Right lung (tissue), 5 donors: ENCODE results near the gene ARHGDIA. TPM values are rescaled to one million over a fixed set of nuclear protein-coding genes. Genes with fewer than 3 reads are reported as not detected.
A peak's percentile ranks its signal among the peaks of the same experiment; 100 is the strongest.

Experiments
- DNase-seq, 2 donors: peaks; one replicate each; pipeline ENCODE4 v3.0.0-alpha.2; 2013
- polyA plus RNA-seq, 5 donors: library from polyadenylated mRNA; unstranded; fragments of 120-200 nt; gene quantifications; one replicate each; pipeline versions ENCODE4 v1.2.1 to v1.2.3, GENCODE V29; 2013; ENCODE audit warnings: inconsistent platforms in 1 of 5, low replicate concordance in 1 of 5; ENCODE audit not compliant: insufficient read length in 5 of 5, insufficient read depth in 1 of 5

Gene ARHGDIA
- polyA plus RNA-seq, 5 donors: 109 to 300 (median 150) TPM

DNA sequence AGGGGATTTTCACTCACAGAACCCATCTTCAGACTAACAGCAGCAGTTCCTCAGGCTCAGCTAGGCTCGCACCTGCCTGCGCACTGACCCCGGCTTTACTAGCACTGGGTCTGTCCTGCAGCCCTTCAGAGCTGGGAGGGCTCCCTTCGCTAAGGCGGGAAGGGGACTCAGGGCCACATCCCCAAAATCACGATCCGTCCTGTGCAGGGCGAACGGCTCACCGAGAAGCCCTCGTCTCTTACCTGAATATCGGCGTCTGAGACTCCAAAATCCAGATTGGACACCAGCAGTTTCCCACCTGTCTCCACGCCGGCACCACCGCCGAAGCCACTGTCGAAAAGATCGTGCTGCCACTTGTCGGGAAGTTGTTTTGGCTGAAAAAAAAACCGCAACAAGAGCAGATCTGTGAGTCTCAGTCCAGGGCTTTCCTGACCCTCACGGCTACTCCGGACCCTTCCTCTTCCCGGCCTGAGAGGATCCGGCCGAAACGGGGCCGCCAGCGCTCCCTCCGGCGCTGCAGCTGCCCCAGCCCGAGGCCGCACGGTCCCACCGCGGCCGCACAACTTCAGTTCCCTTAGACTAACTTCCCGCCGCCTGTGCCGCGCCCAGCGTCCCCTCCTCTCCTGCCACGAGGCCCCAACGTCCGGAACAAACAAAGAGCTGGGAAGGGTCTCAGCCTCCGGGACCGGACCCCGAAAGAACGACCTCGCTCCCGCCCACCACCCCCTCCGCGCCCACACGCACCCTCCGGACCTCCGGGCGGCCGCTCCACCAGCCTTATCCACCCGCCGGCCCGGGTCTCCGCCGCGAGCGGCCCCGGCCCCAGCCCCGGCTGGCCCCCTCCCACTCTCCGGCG, 19.5 kb upstream of the ARHGDIA start:
- no peak for DNase-seq

DNA sequence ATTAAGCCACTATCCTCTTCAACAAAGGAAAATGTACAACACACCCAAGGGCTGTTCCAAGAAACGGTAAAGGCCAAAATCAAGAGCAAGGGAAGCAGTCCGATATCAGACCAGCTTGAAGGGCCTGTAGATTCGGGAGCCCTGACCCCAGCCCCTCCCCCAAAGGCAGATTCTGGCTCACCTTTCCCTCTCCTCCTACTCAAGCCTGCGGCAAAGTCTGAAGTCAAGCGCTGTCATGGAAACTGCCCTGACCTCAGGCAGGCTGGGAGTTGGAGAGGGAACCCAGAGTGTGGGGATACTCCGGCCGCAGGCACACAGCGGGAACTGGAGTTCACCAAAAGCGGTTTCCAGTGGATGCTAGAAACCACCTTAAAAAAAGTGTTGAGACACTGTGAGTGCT, 18.5 kb upstream of the ARHGDIA start:
- DNase-seq: no peak

DNA sequence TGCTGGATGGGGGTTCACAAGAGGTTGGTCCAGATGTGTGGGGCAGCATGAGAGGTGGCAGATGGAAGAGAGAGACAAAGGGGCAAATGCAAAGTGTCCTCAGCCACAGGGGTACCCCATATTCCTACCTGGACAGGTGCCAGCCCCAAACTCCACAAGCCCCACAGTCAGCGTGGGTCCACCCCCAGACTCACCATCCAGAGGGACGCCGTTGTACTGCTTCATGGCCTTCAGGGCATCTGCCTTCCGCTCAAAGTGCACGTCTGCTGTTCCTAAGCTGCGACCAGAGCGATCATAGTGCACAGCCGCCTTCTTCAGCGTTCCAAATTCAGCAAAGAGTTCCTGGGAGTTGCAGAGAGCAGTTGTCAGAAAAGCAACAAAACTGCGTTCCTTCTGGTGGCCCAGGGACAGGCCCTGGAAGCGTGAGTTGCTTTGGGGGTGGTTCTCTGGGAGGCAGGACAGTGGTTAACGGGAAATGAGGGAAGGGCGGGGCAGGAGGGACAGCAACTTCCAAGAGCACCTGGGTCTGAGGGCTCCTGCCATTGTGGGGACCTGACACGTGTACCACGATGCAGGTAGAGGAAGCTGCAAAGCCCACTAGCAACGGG, 18.0 kb upstream of the ARHGDIA start:
- DNase-seq: no peak

DNA sequence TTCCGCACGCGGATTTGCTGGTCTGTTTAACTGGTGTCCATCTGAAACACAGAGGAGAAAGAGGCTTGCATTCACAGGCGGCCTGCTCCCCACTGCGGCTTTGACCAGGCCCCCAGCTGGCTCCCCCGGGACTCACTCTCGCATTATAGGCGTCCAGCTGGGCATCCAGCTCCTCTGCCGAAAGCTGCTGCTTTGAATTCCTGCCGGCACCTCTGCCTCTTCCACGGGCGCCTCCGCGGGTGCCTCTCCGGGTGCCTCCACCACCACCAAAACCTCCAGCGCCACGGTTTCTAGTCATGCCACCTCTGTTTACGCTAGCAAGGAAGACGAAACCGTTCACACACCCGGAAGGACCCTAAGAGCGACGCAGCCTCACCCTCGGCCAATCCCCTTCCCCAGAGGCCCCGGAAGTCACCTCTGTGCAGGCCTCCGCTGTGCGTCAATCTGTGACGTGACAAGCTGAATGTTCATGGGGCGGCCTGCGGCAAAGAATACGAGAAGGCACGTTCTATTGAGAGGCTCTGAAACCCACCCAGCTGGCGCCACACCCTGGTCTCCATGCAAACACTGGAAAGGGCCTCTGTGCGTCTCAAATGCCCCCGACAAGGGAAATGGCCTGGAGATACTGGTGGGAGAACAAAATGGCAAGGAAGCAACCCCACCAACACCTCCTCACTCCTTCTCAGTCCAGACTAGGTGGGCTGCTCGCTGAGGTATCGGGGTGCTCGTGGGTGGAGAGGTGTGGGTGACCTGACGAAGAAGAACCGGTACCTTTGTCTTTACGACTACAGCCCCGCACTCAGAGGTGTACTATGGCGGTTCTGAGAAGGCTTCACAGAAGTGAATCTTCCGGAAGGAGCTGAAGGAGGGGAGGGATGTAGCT, 17.2 kb upstream of the ARHGDIA start:
- no peak for DNase-seq

DNA sequence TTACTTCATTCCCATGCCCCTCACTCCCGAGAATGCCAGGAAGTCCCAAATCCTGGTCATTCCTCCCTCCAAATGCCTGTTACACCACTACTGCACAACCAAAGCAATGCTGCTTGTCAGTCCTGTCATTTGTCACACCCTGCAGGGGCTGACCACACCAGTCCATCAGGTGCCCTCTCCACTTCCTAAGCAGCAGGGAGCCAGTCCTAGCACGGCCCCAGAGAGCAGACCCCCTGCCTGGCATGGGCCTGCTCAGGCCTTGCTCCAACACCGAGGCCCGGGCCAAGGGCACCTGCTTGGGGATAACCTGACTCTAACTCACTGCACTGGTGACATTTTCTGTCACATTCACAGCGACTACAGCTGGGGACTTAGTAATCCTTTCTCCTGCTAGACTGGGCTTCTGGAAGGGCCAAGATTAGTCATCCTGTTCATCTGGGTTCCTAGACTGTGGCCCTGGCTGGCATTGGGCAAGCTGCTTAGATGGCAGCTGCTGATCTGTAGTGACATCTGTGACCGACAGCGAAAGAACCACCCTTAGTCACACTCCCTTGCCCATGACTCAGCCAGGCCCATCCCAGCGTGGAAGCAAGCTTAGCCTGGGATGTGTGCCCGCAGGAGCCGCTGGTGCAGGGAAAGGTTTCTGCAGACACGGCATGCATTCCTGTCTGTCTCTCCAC, 14.9 kb upstream of the ARHGDIA start:
- no peak for DNase-seq

DNA sequence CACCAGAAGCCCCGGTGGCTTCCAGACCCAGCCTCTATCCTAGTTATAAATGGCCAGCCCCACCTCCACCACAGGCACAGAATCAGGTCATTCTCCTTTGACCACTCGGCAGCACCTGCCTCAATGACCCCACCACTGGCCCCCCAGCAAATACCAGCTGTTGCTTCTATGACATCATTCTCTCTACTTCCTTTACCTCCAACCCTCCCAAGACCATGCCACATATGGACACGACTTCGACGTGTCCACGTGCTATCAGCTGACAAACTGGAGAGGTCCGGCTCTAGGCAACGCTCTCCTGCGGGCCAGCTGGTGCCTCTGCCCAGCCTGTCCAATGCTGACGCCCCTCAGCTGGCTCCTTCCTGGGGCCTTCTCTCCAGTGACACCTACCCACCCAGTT, 14.3 kb upstream of the ARHGDIA start:
- DNase-seq: no peak

DNA sequence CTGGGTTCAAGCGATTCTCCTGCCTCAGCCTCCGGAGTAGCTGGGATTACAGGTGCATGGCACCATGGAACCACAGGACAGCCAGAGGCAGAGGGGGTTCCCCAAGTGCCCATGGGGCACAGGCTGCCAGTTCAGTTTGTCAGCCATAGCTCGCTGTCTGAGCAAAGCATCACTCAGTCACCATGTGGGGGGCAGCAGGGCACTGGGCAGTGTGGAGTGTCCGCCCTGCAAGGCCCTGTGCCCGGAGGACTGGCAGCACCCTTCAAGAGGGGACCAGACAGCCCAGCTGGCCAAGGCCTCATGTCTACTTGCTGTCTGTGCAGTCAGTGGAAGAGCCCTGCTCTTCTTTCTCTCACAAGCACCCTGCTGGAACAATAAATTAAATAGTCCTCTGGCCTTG, 13.8 kb upstream of the ARHGDIA start:
- no peak for DNase-seq

DNA sequence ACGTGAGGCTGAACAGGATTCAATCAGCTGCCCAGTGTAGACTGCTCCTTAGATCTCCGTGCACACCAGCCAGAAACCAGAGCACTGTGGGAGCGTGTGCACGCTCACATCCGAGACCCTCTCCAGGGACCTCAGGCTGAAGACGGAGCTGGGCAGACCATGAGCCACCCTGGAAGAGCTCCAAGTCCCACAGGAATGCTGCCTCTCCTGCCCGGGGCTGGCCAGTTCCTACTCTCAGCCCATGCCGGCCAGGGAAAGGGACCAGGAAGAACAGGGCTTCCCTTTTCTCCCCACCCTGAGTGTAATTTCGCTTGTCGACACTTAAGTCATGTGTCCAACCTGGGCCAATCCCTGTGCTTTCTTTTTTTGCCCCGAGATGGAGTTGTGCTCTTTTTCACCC, 13.4 kb upstream of the ARHGDIA start:
- no peak for DNase-seq

DNA sequence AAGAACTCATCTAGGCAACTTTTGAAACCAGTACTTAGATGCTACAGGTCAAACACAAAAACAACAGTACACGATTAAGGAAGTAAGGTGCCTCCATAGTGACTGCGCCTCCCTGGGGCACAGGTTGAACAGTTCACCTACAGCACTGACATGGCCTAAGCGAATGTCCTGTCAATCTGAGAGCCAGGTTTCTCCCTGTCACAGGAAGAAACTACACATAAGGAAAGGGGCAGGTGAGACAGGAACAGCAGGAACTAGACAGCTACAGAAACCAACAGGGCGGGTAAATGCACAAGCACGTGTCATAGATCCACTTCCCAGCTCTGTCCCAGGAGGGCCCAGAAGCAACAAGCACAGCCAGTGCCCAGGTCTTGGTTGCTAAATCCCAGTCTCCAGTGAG, 8.0 kb upstream of the ARHGDIA start:
- DNase-seq: no peak

DNA sequence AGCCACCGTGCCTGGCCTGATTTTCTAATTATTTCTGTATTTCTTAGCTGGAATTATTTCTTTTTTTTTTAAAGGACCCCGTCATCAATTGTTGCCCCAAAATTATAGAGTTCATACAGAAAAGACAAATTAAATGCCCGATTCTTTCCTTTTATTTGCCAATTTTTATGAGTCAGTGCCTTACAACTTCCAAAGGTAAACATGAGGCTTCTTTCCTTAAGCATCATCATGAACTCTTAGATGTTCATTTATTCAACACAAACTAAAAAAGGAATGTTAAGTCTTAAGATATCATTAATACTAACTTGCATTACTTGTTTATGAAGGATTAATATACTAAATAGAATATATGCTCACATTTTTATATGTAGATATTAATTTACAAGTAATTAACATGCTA, 7.2 kb upstream of the ARHGDIA start:
- no peak for DNase-seq

DNA sequence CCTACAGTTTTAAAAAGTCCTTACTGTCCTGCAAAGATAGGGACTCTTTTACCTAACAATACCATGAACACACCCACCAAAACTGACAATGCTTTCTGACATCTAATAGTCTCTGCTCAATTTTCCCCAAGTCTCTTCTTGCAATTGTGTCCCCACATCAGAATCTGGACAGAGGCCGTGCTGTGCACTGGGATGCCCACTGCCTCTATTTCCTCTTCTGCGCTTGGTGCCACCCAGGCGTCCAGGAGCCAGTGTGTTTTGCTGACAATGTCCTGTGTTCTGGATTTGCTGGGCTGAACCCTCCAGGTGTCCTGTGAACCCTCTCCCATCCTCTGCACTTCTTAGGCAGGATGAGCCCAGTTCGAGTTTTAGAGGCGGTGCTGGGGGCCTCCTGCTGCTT, 6.4 kb upstream of the ARHGDIA start:
- DNase-seq: no peak

DNA sequence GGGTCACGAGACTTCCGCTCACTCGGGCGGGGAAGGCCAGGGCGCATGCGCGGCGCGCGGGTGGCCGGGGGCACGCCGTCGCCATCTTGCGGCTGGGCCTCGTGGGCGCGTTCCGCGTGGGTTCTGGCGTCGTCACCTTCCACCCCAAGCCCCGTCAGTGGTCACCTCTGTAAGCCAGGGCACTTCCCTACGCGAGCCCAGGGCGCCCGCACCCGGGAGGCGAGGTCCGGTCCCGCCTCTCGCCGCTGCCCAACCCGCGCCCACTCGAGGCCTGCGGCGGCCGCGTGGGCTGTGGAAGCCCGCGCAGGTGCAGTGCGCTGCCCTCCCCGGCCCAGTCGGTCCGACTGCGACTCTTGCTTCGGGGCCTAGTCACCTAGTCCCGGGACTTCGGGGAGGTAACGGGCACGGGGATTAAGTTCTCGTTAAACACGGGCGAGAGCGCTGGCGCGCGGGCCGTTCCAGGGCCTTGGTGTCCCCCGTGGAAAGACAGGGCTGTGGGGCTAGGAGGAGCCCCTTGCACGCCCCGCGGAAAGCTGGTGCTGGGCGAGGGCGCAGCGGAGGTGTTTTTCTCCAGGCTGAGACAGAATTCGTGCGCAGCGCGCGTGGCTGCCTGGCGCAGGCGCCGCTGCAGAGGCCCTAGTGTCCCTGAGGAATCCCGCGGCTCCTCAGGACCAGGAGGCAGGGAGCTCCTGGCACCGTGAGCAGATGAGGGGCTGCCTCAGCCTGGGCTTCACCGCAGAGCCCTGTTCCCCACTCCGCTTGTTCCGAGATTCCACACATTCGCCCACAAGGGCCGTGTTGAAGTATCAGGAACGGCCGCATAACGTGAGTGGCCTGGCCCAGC, 472 bp upstream of the ARHGDIA start:
- peak; percentile 88 to 92 for DNase-seq

DNA sequence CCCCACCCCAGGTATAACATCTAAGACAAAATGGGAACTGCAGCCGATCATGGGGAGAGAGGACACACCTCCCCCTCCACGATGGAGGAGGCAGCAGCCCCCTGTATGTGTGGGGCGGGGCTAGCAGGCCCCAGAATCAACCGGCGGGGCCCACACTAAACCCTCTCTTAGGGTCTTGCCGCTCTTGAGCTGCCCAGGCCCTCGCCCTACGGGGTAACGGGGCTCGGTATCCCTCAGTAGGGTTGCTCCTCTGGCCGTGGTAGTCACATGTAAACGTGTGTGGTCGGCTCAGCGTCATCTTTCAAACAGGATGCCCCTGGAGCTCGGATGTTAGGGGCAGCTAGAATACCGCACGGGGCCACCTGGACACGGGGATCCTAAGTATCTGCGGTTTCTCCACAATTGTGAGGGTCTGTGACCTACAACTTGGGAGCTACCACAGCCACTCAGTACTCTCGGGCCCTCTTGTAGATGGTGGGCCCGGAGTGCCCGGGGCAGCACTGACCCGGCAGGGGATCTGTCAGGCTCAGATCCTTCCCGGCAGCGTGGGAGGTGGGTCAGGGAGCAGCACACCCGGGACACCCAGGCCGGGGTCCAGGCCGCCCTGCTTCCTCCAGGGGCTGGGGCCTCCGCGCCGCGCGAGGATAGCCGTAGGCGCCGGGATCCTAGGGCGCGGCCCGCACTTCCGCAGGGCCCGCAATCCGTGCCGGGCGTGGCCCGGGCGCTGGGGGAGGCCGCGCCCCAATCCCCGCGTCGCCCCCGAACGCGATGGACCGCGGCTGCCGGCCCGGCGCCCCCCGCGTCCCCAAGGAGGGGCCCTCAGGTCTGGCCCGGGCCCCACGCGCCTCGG, 781 bp downstream of the ARHGDIA start:
- DNase-seq: peak in 1 of 2 donors; percentile 18

DNA sequence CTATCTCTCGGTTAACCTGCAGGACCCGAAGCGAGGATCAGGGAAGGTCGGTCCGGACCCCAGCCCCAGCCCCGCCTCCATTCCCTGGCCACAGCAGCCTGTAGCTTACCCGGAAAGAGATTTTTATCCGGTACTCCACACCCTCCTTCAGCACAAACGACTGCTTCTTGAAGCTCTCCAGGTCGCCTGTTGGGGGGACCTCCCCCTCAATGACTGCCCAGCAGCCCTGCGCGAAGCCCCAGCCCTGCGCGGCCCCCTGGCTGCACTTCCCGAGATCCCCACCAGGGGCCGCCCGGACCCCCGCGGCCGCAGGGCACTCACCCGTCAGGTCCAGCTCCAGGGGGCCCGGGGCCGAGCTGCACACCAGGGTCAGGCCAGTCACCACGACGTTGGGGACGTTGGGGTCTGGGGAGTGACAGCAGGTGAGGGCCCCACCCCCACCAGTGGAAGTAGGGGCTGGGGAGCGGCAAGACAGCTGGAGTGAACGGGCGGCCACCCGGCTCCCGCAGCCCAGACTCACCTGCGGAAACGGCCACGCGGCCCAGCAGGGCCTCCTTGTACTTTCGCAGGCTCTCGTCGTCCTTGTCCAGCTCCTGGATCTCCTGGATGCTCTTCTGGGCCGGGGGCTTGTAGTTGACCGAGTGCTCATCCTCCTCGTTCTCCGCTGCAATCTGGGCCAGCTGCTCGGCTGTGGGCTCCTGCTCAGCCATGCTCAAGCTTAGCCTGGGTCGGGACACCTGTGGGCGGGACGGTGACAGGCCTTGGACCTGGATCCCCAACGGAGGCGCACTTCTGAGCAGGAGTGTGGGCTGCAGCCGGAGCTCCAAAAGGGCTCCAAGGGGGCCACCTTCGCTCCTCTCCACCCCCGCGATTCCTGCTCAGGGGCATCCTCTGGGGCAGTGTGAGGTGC, 1.7 kb downstream of the ARHGDIA start:
- DNase-seq: peak in 1 of 2 donors; percentile 38

DNA sequence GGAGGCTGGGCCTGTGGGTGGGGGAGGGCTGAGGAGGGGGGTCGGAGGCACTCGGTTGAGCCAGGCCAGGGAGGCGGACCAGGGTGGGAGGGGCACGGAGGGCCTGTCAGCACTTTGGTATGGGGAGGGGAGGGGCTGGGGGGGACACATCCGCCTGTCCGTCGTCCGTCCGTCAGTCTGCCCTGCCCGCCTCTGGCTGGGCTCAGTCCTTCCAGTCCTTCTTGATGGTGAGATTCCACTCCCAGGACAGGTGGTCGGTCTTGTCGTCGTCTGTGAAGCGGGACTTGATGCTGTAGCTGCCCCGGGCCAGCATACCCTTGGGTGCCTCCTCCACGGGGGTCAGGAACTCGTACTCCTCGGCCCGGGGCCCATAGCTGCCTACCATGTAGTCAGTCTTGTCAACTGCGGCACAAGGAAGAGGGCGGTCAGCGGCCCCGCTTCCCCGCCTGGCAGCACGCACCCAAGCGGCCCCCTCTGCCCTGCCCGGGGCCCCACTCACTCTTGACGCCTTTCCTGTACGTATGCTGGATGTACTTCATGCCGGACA, 2.4 kb downstream of the ARHGDIA start:
- DNase-seq: no peak

DNA sequence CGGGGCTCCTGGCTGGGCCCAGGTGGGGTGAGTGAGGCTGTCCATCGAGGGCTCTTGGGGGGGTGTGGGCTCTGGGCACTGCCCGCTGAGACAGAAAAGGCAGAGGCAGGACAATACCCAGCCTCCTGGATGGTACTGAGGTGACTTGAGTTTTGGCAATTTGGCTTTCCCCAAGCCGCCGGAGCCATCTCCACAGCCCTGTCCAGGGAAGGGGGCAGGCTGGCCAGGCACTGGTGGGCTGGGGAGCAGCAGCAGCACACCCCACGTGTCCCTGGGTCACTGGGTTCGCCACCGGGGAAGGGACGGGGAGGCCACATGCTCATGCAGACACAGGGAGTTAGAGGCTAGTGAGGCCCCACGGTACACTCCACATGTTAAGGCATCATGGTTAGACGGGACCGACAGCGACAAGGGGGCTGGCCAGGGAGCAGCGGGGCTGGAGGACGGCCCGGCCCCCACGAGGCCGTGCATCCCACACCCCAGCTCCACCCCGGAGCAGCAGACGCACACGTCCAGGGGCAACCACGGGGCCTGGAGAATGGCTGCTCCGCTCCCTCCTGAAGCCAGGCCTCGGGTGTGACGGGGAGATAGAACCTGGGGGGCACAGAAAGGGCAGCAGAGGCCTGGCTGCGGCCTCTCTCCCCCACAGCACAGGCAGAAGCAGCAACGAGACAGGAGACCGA, 3.0 kb downstream of the ARHGDIA start:
- no peak for DNase-seq

DNA sequence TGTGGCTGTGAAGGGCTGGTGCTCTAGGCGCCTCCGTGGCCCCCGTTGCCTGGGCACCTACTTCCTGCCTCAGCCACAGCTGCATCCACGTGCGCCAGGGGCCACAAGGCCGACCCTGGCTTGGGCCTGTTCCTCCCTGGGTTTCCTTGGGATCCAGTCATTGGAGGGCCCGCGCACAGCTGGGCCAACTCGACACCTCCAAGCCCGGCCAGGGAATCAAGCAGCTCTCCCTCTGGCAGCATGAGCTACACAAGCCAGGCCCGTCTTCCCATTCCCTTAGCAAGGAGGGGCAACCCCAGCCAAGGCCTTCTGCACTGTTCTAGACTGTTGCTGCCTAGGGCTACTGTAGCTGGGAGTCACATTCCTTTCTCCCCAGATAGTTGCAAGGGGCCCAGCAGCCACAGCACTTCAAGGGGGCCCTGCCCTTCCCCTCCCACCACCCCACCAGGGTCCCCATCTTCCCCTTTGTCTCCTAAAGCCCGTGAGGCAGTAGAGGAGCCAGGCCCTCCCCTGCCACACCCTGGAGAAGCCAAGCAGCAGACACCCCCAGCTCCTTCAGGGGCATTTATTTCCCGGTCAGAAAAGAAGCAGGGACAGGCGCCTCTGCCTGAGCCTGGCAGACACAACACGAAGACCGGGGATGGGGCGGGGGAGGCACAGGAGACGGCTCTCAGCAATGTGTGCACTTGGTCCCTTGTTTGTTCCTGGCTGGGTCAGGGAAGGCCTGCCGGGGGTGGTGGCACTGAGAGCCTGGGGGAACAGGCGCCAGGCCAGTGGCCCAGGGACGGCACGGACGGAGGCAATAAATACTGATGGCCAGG, 3.8 kb downstream of the ARHGDIA start:
- DNase-seq: no peak
